ENCODE results near the gene TRPM3. TPM values are rescaled to one million over a fixed set of nuclear protein-coding genes. Genes with fewer than 3 reads are reported as not detected.

Gene TRPM3
- total RNA-seq, 1 experiment from 2014 or later, result 5.4 TPM

DNA sequence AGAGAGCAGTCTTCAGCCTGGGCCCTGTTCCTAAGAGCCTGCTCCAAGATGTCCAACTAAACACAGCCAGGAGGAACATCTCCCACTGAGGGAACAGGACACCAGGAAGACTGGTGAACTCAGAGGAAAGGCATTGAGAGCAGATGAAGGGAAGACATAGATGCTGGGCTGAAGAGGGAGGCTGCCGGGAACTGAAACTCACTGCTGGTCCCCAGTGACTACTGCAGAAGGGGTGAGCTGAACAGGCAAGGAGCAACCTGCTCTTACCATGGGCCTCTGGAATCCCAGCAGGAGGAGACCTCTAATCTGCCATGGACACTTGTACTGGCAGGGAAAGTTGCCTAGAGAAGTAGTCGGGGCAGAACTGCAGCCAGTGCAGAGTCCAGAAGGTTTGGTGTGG lies 95.7 kb downstream of the TRPM3 start:
- ChIA-PET CTCF (no interaction called here), POLR2A (no interaction called here)
- TF ChIP-seq, protein P1, sequence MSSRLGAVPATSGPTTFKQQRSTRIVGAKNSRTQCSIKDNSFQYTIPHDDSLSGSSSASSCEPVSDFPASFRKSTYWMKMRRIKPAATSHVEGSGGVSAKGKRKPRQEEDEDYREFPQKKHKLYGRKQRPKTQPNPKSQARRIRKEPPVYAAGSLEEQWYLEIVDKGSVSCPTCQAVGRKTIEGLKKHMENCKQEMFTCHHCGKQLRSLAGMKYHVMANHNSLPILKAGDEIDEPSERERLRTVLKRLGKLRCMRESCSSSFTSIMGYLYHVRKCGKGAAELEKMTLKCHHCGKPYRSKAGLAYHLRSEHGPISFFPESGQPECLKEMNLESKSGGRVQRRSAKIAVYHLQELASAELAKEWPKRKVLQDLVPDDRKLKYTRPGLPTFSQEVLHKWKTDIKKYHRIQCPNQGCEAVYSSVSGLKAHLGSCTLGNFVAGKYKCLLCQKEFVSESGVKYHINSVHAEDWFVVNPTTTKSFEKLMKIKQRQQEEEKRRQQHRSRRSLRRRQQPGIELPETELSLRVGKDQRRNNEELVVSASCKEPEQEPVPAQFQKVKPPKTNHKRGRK (CRISPR knock-in tag; IDR thresholded peaks at IDR 0.05; ENCODE audit: borderline replicate concordance), result no peak
- TF ChIP-seq, protein P2, sequence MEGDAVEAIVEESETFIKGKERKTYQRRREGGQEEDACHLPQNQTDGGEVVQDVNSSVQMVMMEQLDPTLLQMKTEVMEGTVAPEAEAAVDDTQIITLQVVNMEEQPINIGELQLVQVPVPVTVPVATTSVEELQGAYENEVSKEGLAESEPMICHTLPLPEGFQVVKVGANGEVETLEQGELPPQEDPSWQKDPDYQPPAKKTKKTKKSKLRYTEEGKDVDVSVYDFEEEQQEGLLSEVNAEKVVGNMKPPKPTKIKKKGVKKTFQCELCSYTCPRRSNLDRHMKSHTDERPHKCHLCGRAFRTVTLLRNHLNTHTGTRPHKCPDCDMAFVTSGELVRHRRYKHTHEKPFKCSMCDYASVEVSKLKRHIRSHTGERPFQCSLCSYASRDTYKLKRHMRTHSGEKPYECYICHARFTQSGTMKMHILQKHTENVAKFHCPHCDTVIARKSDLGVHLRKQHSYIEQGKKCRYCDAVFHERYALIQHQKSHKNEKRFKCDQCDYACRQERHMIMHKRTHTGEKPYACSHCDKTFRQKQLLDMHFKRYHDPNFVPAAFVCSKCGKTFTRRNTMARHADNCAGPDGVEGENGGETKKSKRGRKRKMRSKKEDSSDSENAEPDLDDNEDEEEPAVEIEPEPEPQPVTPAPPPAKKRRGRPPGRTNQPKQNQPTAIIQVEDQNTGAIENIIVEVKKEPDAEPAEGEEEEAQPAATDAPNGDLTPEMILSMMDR (IDR thresholded peaks at IDR 0.05), result no peak
- TF ChIP-seq, protein P3, sequence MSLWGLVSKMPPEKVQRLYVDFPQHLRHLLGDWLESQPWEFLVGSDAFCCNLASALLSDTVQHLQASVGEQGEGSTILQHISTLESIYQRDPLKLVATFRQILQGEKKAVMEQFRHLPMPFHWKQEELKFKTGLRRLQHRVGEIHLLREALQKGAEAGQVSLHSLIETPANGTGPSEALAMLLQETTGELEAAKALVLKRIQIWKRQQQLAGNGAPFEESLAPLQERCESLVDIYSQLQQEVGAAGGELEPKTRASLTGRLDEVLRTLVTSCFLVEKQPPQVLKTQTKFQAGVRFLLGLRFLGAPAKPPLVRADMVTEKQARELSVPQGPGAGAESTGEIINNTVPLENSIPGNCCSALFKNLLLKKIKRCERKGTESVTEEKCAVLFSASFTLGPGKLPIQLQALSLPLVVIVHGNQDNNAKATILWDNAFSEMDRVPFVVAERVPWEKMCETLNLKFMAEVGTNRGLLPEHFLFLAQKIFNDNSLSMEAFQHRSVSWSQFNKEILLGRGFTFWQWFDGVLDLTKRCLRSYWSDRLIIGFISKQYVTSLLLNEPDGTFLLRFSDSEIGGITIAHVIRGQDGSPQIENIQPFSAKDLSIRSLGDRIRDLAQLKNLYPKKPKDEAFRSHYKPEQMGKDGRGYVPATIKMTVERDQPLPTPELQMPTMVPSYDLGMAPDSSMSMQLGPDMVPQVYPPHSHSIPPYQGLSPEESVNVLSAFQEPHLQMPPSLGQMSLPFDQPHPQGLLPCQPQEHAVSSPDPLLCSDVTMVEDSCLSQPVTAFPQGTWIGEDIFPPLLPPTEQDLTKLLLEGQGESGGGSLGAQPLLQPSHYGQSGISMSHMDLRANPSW (CRISPR knock-in tag; conservative IDR thresholded peaks at IDR 0.05; ENCODE audit: low read depth), result no peak
- TF ChIP-seq, protein P4, sequence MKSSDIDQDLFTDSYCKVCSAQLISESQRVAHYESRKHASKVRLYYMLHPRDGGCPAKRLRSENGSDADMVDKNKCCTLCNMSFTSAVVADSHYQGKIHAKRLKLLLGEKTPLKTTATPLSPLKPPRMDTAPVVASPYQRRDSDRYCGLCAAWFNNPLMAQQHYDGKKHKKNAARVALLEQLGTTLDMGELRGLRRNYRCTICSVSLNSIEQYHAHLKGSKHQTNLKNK (CRISPR knock-in tag; IDR thresholded peaks at IDR 0.05), result no peak
- TF ChIP-seq, protein P5, sequence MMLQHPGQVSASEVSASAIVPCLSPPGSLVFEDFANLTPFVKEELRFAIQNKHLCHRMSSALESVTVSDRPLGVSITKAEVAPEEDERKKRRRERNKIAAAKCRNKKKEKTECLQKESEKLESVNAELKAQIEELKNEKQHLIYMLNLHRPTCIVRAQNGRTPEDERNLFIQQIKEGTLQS (CRISPR knock-in tag; conservative IDR thresholded peaks at IDR 0.05), result no peak
- TF ChIP-seq HMGA2 (CRISPR knock-in tag; IDR thresholded peaks at IDR 0.05), result no peak
- TF ChIP-seq, protein P6, sequence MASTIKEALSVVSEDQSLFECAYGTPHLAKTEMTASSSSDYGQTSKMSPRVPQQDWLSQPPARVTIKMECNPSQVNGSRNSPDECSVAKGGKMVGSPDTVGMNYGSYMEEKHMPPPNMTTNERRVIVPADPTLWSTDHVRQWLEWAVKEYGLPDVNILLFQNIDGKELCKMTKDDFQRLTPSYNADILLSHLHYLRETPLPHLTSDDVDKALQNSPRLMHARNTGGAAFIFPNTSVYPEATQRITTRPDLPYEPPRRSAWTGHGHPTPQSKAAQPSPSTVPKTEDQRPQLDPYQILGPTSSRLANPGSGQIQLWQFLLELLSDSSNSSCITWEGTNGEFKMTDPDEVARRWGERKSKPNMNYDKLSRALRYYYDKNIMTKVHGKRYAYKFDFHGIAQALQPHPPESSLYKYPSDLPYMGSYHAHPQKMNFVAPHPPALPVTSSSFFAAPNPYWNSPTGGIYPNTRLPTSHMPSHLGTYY (CRISPR knock-in tag; IDR thresholded peaks at IDR 0.05), result no peak
- TF ChIP-seq, protein P7, sequence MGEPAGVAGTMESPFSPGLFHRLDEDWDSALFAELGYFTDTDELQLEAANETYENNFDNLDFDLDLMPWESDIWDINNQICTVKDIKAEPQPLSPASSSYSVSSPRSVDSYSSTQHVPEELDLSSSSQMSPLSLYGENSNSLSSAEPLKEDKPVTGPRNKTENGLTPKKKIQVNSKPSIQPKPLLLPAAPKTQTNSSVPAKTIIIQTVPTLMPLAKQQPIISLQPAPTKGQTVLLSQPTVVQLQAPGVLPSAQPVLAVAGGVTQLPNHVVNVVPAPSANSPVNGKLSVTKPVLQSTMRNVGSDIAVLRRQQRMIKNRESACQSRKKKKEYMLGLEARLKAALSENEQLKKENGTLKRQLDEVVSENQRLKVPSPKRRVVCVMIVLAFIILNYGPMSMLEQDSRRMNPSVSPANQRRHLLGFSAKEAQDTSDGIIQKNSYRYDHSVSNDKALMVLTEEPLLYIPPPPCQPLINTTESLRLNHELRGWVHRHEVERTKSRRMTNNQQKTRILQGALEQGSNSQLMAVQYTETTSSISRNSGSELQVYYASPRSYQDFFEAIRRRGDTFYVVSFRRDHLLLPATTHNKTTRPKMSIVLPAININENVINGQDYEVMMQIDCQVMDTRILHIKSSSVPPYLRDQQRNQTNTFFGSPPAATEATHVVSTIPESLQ (CRISPR knock-in tag; IDR thresholded peaks at IDR 0.05), result no peak
- no peak overlapping the region for H3K4me3 Mint-ChIP-seq
- no peak overlapping the region for H3K27ac Mint-ChIP-seq
- peaks cover 16% of the 10 kb centered on the region for H3K4me1 Mint-ChIP-seq
- peaks cover 2% of the 10 kb centered on the region; the same call in 1 of the 2 replicates for H3K27me3 Mint-ChIP-seq (ENCODE audit: low read depth)
- no peaks in the 10 kb centered on the region for H3K36me3 Mint-ChIP-seq
- DNase-seq (ENCODE audit: low spot score), result no peak
- H3K9me3 Mint-ChIP-seq, result peaks cover 5% of the 10 kb centered on the region; the same call in 1 of the 2 replicates
- no peak for ATAC-seq

DNA sequence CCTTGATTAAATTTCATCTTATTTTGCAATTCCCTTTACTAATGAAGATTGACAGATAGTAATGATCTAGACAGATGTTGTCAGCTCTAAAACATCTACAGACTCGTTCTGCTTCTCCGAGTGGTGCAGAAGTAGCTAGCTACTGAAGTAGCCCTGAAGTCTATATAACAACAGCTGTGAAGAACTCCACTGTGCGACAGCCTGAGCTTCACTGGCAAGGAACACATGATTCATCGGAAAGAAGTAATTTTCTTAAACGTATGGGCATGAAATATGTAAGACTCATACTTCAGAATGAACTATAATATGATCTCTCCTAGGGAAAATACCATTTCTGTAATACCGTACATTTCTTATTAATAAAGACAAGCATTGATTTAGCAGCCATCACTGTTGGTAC lies 96.2 kb downstream of the TRPM3 start:
- Mint-ChIP-seq H3K4me1 (peaks cover 16% of the 10 kb centered on the region), H3K27ac (no peak overlapping the region), H3K27me3 (ENCODE audit: low read depth) (peaks cover 2% of the 10 kb centered on the region; the same call in 1 of the 2 replicates), H3K36me3 (no peaks in the 10 kb centered on the region), H3K9me3 (peaks cover 5% of the 10 kb centered on the region; the same call in 1 of the 2 replicates), H3K4me3 (no peak overlapping the region)
- ATAC-seq (no peak), DNase-seq (ENCODE audit: low spot score) (no peak)
- POLR2A ChIA-PET, result no interaction called here
- CTCF ChIA-PET, result no interaction called here
- no peak for TF ChIP-seq IRF2 (CRISPR knock-in tag; IDR thresholded peaks at IDR 0.05; ENCODE audit: borderline replicate concordance, low read depth)
- TF ChIP-seq, protein P8, sequence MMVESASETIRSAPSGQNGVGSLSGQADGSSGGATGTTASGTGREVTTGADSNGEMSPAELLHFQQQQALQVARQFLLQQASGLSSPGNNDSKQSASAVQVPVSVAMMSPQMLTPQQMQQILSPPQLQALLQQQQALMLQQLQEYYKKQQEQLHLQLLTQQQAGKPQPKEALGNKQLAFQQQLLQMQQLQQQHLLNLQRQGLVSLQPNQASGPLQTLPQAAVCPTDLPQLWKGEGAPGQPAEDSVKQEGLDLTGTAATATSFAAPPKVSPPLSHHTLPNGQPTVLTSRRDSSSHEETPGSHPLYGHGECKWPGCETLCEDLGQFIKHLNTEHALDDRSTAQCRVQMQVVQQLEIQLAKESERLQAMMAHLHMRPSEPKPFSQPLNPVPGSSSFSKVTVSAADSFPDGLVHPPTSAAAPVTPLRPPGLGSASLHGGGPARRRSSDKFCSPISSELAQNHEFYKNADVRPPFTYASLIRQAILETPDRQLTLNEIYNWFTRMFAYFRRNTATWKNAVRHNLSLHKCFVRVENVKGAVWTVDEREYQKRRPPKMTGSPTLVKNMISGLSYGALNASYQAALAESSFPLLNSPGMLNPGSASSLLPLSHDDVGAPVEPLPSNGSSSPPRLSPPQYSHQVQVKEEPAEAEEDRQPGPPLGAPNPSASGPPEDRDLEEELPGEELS (CRISPR knock-in tag; IDR thresholded peaks at IDR 0.05), result no peak
- TF ChIP-seq, protein P6 (CRISPR knock-in tag; IDR thresholded peaks at IDR 0.05), result no peak
- no peak for TF ChIP-seq FOXK1 (CRISPR knock-in tag; IDR thresholded peaks at IDR 0.05)
- TF ChIP-seq, protein P7 (CRISPR knock-in tag; IDR thresholded peaks at IDR 0.05), result no peak
- TF ChIP-seq NFATC4 (CRISPR knock-in tag; IDR thresholded peaks at IDR 0.05), result no peak
- no peak for TF ChIP-seq ZBTB21 (CRISPR knock-in tag; IDR thresholded peaks at IDR 0.05; ENCODE audit: borderline replicate concordance)
- no peak for TF ChIP-seq EMX1 (CRISPR knock-in tag; IDR thresholded peaks at IDR 0.05)
- TF ChIP-seq ETV6 (CRISPR knock-in tag; IDR thresholded peaks at IDR 0.05), result no peak
- no peak for TF ChIP-seq ZNF416 (CRISPR knock-in tag; IDR thresholded peaks at IDR 0.05)
- TF ChIP-seq ELF4 (CRISPR knock-in tag; IDR thresholded peaks at IDR 0.05; ENCODE audit: low read depth), result no peak
- no peak for TF ChIP-seq TEAD1 (CRISPR knock-in tag; IDR thresholded peaks at IDR 0.05)
- no peak for TF ChIP-seq FOXP1 (CRISPR knock-in tag; IDR thresholded peaks at IDR 0.05; ENCODE audit: borderline replicate concordance)

All from WTC11 (cell line).